ENCODE results near the gene SPRED2. TPM values are rescaled to one million over a fixed set of nuclear protein-coding genes. Genes with fewer than 3 reads are reported as not detected.

The SPRED2 gene
- total and polyA plus RNA-seq, 10 donors = 3.5 to 26.4 (median 13.8) TPM

DNA sequence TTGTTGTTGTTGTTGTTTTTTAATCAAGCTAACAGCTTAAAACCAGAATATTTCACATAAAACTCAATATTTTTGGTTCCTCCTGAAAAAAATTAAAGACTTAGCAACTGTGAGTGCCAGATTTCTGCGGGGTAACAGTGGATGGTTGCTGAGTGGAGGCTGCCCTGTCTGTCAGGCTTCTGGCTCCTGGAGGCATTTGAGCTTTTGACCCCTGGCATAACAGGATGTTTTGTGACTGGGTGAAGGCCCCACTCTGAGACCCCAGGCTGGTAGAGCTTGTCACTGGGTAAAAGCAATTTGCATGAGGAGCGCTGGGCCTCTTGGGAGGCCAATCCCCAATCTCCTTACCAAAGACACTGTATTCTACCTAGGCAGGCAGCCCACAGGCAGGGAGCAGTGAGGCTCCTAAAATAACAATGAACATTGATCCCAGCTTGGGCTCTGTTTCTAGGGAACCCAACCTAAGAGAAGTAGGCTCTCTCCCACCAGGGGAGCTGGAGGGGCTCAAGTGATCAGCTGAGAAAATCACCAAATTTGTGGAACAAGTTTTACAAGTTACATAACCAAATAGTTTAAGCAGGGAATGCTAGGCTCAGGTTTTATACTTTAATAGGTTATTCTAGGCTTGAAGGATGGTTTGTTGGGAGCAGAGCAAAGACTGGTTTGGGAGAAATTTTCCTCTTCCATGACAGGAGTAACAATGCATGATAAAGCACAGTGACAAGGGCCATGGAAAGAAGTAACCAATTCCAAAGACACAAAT, 5.9 kb upstream of the SPRED2 start:
- 89 to 100% (median 96%) methylated on average over 2 of the region's 2 CpGs for WGBS, 5 donors
- intact Hi-C loops (cut with DNase I; ENCODE audit: low total_unique reads) = loop anchor here (10.0 kb wide), 1 partner anchor 174 kb away; no protein-coding TSS in a partner anchor
- H3K27ac ChIP-seq = no peak overlapping the region

DNA sequence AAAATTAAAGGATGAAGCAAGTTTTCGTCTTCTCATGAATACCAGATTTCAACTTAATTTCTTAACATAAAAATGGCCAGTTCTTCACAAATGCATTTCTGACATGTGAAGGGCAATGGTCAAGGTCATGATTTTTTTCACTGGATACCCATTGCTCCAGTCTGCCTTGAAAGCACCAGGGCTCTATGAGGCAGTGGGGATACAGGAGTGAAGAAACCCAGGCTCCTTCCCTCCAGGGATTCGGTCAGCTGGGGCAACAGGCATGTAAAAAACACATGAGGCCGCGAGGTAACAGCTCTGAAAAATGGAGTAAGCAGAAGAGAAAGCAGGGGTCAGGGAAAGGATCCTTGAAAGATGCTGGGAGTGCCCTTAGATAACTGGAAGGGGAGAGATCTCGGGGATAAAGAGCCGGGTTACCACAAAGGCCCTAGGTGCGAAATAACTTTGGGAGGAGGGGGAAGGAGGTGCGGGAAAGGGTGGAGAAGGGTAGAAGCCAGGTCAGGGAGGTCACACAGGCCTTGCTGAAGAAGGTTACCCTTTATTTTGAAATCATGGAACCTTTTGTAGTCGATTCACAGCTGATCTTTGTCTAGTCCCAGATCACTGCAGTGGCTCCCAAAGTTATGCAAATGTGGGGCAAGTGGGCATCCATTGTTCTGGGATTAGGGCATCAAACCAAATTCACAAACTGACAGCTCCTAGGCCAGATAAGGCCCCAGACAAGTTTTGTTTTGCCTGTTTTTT, 5.2 kb upstream of the SPRED2 start:
- 92 to 95% (median 94%) methylated on average over 9 of the region's 9 CpGs for WGBS, 5 donors
- no peak for TF ChIP-seq POLR2A (IDR thresholded peaks at IDR 0.05)
- TF ChIP-seq POLR2AphosphoS5 (IDR thresholded peaks at IDR 0.05) = no peak
- TF ChIP-seq, protein P1, sequence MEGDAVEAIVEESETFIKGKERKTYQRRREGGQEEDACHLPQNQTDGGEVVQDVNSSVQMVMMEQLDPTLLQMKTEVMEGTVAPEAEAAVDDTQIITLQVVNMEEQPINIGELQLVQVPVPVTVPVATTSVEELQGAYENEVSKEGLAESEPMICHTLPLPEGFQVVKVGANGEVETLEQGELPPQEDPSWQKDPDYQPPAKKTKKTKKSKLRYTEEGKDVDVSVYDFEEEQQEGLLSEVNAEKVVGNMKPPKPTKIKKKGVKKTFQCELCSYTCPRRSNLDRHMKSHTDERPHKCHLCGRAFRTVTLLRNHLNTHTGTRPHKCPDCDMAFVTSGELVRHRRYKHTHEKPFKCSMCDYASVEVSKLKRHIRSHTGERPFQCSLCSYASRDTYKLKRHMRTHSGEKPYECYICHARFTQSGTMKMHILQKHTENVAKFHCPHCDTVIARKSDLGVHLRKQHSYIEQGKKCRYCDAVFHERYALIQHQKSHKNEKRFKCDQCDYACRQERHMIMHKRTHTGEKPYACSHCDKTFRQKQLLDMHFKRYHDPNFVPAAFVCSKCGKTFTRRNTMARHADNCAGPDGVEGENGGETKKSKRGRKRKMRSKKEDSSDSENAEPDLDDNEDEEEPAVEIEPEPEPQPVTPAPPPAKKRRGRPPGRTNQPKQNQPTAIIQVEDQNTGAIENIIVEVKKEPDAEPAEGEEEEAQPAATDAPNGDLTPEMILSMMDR (IDR thresholded peaks at IDR 0.05 in 8 of 11, conservative IDR thresholded peaks at IDR 0.05 in 3 of 11) = no peak
- Histone ChIP-seq H3K36me3 (no peaks in the 10 kb centered on the region), H3K27ac (peak overlapping the region in 5 of 8 donors; percentile 86 to 94 (median 91)), H3K4me1 (peaks cover 6 to 40% (median 30%) of the 10 kb centered on the region in 6 donors), H3K9me3 (no peaks in the 10 kb centered on the region), H3K27me3 (replicated peaks in 1 of 7) (peaks cover 0 to 30% (median 0%) of the 10 kb centered on the region in 7 donors), H3K4me3 (no peak overlapping the region)
- intact Hi-C loops (cut with DNase I; ENCODE audit: low total_unique reads) = loop anchor here (10.0 kb wide), 1 partner anchor 173 kb away; no protein-coding TSS in a partner anchor
- no peak for DNase-seq

More for the DNA sequence above, 5.9 kb upstream of the SPRED2 start:
- Histone ChIP-seq H3K4me3 (no peak overlapping the region), H3K9me3 (no peaks in the 10 kb centered on the region), H3K4me1 (peaks cover 3 to 33% (median 24%) of the 10 kb centered on the region in 6 donors), H3K27me3 (replicated peaks in 1 of 7) (peaks cover 0 to 27% (median 0%) of the 10 kb centered on the region in 7 donors), H3K36me3 (no peaks in the 10 kb centered on the region)
- TF ChIP-seq POLR2AphosphoS5 (IDR thresholded peaks at IDR 0.05) (no peak), POLR2A (IDR thresholded peaks at IDR 0.05) (no peak)
- TF ChIP-seq, protein P1 (IDR thresholded peaks at IDR 0.05 in 8 of 11, conservative IDR thresholded peaks at IDR 0.05 in 3 of 11) = no peak
- no peak for DNase-seq

DNA sequence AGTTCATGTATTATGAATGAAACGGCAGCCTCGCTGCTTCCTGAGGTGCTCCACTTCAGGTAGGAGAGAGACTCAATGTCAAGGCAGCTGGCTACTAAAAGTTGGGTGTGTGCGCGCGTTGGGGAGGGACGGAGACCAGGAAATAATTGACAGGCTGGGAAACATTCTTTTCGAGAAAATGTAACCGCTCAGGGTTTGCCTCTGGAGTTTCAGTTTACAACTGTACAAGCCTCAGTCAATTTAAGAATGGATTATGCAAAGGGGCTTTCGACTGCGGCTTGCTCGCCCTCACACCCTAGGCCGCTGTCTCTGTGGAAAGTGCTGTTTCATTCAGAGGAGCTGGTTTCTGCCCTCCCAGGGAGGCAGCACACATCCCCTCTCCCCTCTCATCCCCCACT, 4.4 kb upstream of the SPRED2 start:
- DNase-seq = no peak
- peak overlapping the region; percentile 75 to 94 (median 90) for H3K27ac ChIP-seq
- H3K4me1 ChIP-seq = peaks cover 6 to 40% (median 30%) of the 10 kb centered on the region in 6 donors
- H3K4me3 ChIP-seq = peak overlapping the region; percentile 49 to 85 (median 66)
- H3K27me3 ChIP-seq (replicated peaks in 1 of 7) = peaks cover 0 to 30% (median 0%) of the 10 kb centered on the region in 7 donors
- H3K9me3 ChIP-seq = no peaks in the 10 kb centered on the region
- TF ChIP-seq POLR2A (IDR thresholded peaks at IDR 0.05) (no peak), POLR2AphosphoS5 (IDR thresholded peaks at IDR 0.05) (no peak)
- TF ChIP-seq, protein P1 (IDR thresholded peaks at IDR 0.05 in 8 of 11, conservative IDR thresholded peaks at IDR 0.05 in 3 of 11) = no peak
- WGBS, 5 donors = 3 to 6% (median 4%) methylated on average over 12 of the region's 12 CpGs
- H3K36me3 ChIP-seq = no peaks in the 10 kb centered on the region
- intact Hi-C loops (cut with DNase I; ENCODE audit: low total_unique reads) = loop anchor here (10.0 kb wide), 1 partner anchor 172 kb away; no protein-coding TSS in a partner anchor

All from spleen (tissue), 11 donors.